GM23338 (cell line): Measurements from ENCODE around the gene CSNK1G1. TPM values are rescaled to one million over a fixed set of nuclear protein-coding genes. Genes with fewer than 3 reads are reported as not detected.

Source experiments
- ATAC-seq: fragments of 200-7000 bp; cut with Tn5 transposase; 3 replicates; pipeline ENCODE4 v1.9.1; 2020
- DNase-seq: peaks from one replicate; pipeline ENCODE4 v3.0.0-alpha.2; 2015; ENCODE audit warnings: low spot score
- H2AFZ ChIP-seq: fragments of 200-600 bp; sonication (generic); 2 replicates; pipeline ENCODE4 v1.8.0; 2016; ENCODE audit warnings: antibody characterized with exemption, mild to moderate bottlenecking, moderate library complexity
- H3F3A ChIP-seq: fragments of 200-600 bp; sonication (generic); replicated peaks from 2 replicates; pipeline ENCODE4 v1.8.0; 2017; ENCODE audit warnings: antibody characterized with exemption, mixed run types, low read depth
- H3K27ac ChIP-seq: fragments of 200-600 bp; sonication (generic); 2 replicates; pipeline ENCODE4 v1.6.1; 2016; ENCODE audit warnings: low read depth
- H3K27me3 ChIP-seq: fragments of 200-600 bp; sonication (generic); 2 replicates; pipeline ENCODE4 v1.8.0; 2016; ENCODE audit warnings: mild to moderate bottlenecking, mixed run types, moderate library complexity; ENCODE audit not compliant: insufficient read depth
- H3K36me3 ChIP-seq: fragments of 200-600 bp; sonication (generic); 2 replicates; pipeline ENCODE4 v1.8.0; 2016; ENCODE audit warnings: mild to moderate bottlenecking; ENCODE audit not compliant: insufficient read depth
- H3K4me1 ChIP-seq: fragments of 200-600 bp; sonication (generic); 2 replicates; pipeline ENCODE4 v1.8.0; 2016; ENCODE audit warnings: mild to moderate bottlenecking, moderate library complexity; ENCODE audit not compliant: insufficient read depth
- H3K4me2 ChIP-seq: fragments of 200-600 bp; sonication (generic); 2 replicates; pipeline ENCODE4 v1.7.1; 2017; ENCODE audit warnings: mixed run types
- H3K4me3 ChIP-seq: fragments of 200-600 bp; sonication (generic); 2 replicates; pipeline ENCODE4 v1.6.1; 2016; ENCODE audit warnings: mixed run types
- H3K79me2 ChIP-seq: fragments of 200-600 bp; sonication (generic); replicated peaks from 2 replicates; pipeline ENCODE4 v1.8.0; 2017; ENCODE audit warnings: mild to moderate bottlenecking; ENCODE audit not compliant: insufficient read depth
- H3K9me2 ChIP-seq: fragments of 200-600 bp; sonication (generic); 2 replicates; pipeline ENCODE4 v1.8.0; 2017; ENCODE audit not compliant: insufficient read depth
- H4K20me1 ChIP-seq: fragments of 200-600 bp; sonication (generic); replicated peaks from 2 replicates; pipeline ENCODE4 v1.8.0; 2017; ENCODE audit warnings: mild to moderate bottlenecking; ENCODE audit not compliant: insufficient read depth
- H3K27ac Mint-ChIP-seq: 2 replicates; pipeline ENCODE4 v1.8.0; 2020; ENCODE audit warnings: inconsistent platforms, mild to moderate bottlenecking, moderate library complexity, mixed read lengths
- H3K27me3 Mint-ChIP-seq: 3 replicates; pipeline ENCODE4 v1.8.0; 2022; ENCODE audit warnings: low read depth, mild to moderate bottlenecking, moderate library complexity, mixed read lengths, inconsistent platforms; ENCODE audit not compliant: insufficient read depth, poor library complexity
- H3K36me3 Mint-ChIP-seq: 3 replicates; pipeline ENCODE4 v1.8.0; 2021; ENCODE audit warnings: low read depth, mild to moderate bottlenecking, inconsistent platforms, moderate library complexity, mixed read lengths
- H3K4me1 Mint-ChIP-seq: 3 replicates; pipeline ENCODE4 v1.8.0; 2020; ENCODE audit warnings: mild to moderate bottlenecking, inconsistent platforms, mixed read lengths
- H3K4me3 Mint-ChIP-seq: 3 replicates; pipeline ENCODE4 v1.8.0; 2021; ENCODE audit warnings: moderate library complexity, mild to moderate bottlenecking, inconsistent platforms, mixed read lengths
- H3K9me3 Mint-ChIP-seq: 3 replicates; pipeline ENCODE4 v1.8.0; 2020; ENCODE audit warnings: moderate library complexity, mild to moderate bottlenecking, inconsistent platforms, mixed read lengths
- CREB1 ChIP-seq: fragments of 250-450 bp; sonication (Bioruptor Pico); IDR thresholded peaks from 2 replicates; pipeline ENCODE4 v1.5.0; 2020; ENCODE audit warnings: low read depth, mild to moderate bottlenecking, moderate library complexity
- CTCF ChIP-seq, 2 experiments: fragments of 200-600 bp in 1 of 2; sonication (generic) in 1 of 2; conservative IDR thresholded peaks; 2 replicates each; pipeline versions ENCODE4 v1.5.1 to v1.6.1; 2016 to 2017; ENCODE audit warnings: antibody characterized with exemption in 2 of 2, low read depth in 2 of 2, mild to moderate bottlenecking in 2 of 2, moderate library complexity in 1 of 2
- EZH2 ChIP-seq: fragments of 200-600 bp; sonication (generic); IDR thresholded peaks from one replicate; pipeline ENCODE4 v1.8.0; 2017; ENCODE audit warnings: antibody characterized with exemption, mild to moderate bottlenecking, low read depth; ENCODE audit not compliant: unreplicated experiment
- EZH2phosphoT487 ChIP-seq: fragments of 200-600 bp; sonication (generic); IDR thresholded peaks from one replicate; pipeline ENCODE4 v1.8.1; 2018; ENCODE audit warnings: antibody characterized with exemption; ENCODE audit not compliant: unreplicated experiment
- JUNB ChIP-seq: IDR thresholded peaks from one replicate; pipeline ENCODE4 v1.6.1; 2016; ENCODE audit warnings: antibody characterized with exemption; ENCODE audit not compliant: unreplicated experiment
- NANOG ChIP-seq: IDR thresholded peaks from 2 replicates; pipeline ENCODE4 v1.6.1; 2016; ENCODE audit warnings: antibody characterized with exemption, borderline replicate concordance
- POLR2AphosphoS5 ChIP-seq: IDR thresholded peaks from 2 replicates; pipeline ENCODE4 v1.6.1; 2016; ENCODE audit warnings: antibody characterized with exemption, low read depth
- REST ChIP-seq: IDR thresholded peaks from one replicate; pipeline ENCODE4 v1.6.1; 2018; ENCODE audit warnings: antibody characterized with exemption; ENCODE audit not compliant: unreplicated experiment
- STAT1 ChIP-seq: IDR thresholded peaks from one replicate; pipeline ENCODE4 v1.6.1; 2016; ENCODE audit warnings: antibody characterized with exemption; ENCODE audit not compliant: unreplicated experiment
- ZNF114 ChIP-seq: fragments of 250-450 bp; sonication (Bioruptor Pico); IDR thresholded peaks from 2 replicates; pipeline ENCODE4 v1.5.0; 2020; ENCODE audit warnings: mild to moderate bottlenecking, moderate library complexity
- ZNF331 ChIP-seq: fragments of 250-450 bp; sonication (Bioruptor Pico); IDR thresholded peaks from 2 replicates; pipeline ENCODE4 v1.5.0; 2020; ENCODE audit warnings: low read depth, mild to moderate bottlenecking, moderate library complexity
- polyA plus RNA-seq: library from polyadenylated mRNA; unstranded; fragments of >200 nt; fragmentation: Nextera tagmentation; extraction: Ambion mirVana; gene quantifications from 2 replicates; pipeline ENCODE4 v1.2.1, GENCODE V29; 2016
- total RNA-seq: library from RNA; depleted of rRNA; stranded (reverse); fragments of >200 nt; shearing (Covaris generic); gene quantifications from 2 replicates; pipeline ENCODE4 v1.2.3, GENCODE V29; 2014
- TF ChIP-seq, protein P1 (sequence below): IDR thresholded peaks from 2 replicates; pipeline ENCODE4 v1.6.1; 2016; ENCODE audit warnings: antibody characterized with exemption
- TF ChIP-seq, protein P2 (sequence below): fragments of 250-450 bp; sonication (Bioruptor Pico); IDR thresholded peaks from 2 replicates; pipeline ENCODE4 v1.5.0; 2020; ENCODE audit warnings: mild to moderate bottlenecking, moderate library complexity

Gene CSNK1G1
- total and polyA plus RNA-seq, 2 experiments from 2014 or later, result 9.3 to 13.4 TPM

GRCh38 chr15:64210371-64210770, 145.6 kb downstream of the CSNK1G1 start:
- no peaks in the 10 kb centered on the region for H3F3A ChIP-seq
- H3K4me1 ChIP-seq, result no peaks in the 10 kb centered on the region
- DNase-seq (peak; percentile 18), ATAC-seq (no peak)
- no peaks in the 10 kb centered on the region for H3K27me3 ChIP-seq
- no peaks in the 10 kb centered on the region for H4K20me1 ChIP-seq
- no peaks in the 10 kb centered on the region for H3K79me2 ChIP-seq
- H3K9me2 ChIP-seq, result no peaks in the 10 kb centered on the region
- H3K36me3 ChIP-seq, result no peaks in the 10 kb centered on the region
- H2AFZ ChIP-seq, result no peak overlapping the region
- H3K27ac ChIP-seq, result no peak overlapping the region
- H3K4me3 ChIP-seq, result no peak overlapping the region
- Mint-ChIP-seq H3K27me3 (no peaks in the 10 kb centered on the region), H3K9me3 (no peaks in the 10 kb centered on the region), H3K4me1 (no peaks in the 10 kb centered on the region), H3K4me3 (no peak overlapping the region), H3K36me3 (no peaks in the 10 kb centered on the region), H3K27ac (no peak overlapping the region)
- TF ChIP-seq ZNF114 (CRISPR knock-in tag) (no peak), EZH2 (no peak), JUNB (no peak), POLR2AphosphoS5 (no peak), STAT1 (no peak), REST (no peak), ZNF331 (CRISPR knock-in tag) (no peak), EZH2phosphoT487 (no peak), CREB1 (CRISPR knock-in tag) (no peak), NANOG (no peak), CTCF (conservative IDR thresholded peaks at IDR 0.05; ENCODE audit: low read depth in 2 of 2) (no peak)
- TF ChIP-seq, protein P1, sequence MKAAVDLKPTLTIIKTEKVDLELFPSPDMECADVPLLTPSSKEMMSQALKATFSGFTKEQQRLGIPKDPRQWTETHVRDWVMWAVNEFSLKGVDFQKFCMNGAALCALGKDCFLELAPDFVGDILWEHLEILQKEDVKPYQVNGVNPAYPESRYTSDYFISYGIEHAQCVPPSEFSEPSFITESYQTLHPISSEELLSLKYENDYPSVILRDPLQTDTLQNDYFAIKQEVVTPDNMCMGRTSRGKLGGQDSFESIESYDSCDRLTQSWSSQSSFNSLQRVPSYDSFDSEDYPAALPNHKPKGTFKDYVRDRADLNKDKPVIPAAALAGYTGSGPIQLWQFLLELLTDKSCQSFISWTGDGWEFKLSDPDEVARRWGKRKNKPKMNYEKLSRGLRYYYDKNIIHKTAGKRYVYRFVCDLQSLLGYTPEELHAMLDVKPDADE, result no peak
- TF ChIP-seq, protein P2, sequence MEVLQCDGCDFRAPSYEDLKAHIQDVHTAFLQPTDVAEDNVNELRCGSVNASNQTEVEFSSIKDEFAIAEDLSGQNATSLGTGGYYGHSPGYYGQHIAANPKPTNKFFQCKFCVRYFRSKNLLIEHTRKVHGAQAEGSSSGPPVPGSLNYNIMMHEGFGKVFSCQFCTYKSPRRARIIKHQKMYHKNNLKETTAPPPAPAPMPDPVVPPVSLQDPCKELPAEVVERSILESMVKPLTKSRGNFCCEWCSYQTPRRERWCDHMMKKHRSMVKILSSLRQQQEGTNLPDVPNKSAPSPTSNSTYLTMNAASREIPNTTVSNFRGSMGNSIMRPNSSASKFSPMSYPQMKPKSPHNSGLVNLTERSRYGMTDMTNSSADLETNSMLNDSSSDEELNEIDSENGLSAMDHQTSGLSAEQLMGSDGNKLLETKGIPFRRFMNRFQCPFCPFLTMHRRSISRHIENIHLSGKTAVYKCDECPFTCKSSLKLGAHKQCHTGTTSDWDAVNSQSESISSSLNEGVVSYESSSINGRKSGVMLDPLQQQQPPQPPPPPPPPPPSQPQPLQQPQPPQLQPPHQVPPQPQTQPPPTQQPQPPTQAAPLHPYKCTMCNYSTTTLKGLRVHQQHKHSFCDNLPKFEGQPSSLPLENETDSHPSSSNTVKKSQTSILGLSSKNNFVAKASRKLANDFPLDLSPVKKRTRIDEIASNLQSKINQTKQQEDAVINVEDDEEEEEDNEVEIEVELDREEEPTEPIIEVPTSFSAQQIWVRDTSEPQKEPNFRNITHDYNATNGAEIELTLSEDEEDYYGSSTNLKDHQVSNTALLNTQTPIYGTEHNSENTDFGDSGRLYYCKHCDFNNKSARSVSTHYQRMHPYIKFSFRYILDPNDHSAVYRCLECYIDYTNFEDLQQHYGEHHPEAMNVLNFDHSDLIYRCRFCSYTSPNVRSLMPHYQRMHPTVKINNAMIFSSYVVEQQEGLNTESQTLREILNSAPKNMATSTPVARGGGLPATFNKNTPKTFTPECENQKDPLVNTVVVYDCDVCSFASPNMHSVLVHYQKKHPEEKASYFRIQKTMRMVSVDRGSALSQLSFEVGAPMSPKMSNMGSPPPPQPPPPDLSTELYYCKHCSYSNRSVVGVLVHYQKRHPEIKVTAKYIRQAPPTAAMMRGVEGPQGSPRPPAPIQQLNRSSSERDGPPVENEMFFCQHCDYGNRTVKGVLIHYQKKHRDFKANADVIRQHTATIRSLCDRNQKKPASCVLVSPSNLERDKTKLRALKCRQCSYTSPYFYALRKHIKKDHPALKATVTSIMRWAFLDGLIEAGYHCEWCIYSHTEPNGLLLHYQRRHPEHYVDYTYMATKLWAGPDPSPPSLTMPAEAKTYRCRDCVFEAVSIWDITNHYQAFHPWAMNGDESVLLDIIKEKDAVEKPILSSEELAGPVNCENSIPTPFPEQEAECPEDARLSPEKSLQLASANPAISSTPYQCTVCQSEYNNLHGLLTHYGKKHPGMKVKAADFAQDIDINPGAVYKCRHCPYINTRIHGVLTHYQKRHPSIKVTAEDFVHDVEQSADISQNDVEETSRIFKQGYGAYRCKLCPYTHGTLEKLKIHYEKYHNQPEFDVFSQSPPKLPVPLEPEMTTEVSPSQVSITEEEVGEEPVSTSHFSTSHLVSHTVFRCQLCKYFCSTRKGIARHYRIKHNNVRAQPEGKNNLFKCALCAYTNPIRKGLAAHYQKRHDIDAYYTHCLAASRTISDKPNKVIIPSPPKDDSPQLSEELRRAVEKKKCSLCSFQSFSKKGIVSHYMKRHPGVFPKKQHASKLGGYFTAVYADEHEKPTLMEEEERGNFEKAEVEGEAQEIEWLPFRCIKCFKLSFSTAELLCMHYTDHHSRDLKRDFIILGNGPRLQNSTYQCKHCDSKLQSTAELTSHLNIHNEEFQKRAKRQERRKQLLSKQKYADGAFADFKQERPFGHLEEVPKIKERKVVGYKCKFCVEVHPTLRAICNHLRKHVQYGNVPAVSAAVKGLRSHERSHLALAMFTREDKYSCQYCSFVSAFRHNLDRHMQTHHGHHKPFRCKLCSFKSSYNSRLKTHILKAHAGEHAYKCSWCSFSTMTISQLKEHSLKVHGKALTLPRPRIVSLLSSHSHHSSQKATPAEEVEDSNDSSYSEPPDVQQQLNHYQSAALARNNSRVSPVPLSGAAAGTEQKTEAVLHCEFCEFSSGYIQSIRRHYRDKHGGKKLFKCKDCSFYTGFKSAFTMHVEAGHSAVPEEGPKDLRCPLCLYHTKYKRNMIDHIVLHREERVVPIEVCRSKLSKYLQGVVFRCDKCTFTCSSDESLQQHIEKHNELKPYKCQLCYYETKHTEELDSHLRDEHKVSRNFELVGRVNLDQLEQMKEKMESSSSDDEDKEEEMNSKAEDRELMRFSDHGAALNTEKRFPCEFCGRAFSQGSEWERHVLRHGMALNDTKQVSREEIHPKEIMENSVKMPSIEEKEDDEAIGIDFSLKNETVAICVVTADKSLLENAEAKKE (CRISPR knock-in tag), result no peak
- no peak overlapping the region for H3K4me2 ChIP-seq
